ENCODE data around the gene CAMK1.

- TF ChIP-seq POLR2AphosphoS5 (IDR thresholded peaks at IDR 0.05) (no peak), CTCF (IDR thresholded peaks at IDR 0.05) (no peak), POLR2A (IDR thresholded peaks at IDR 0.05) (no peak)
Observed at GRCh38 chr3:9806688-9807589, 37.2 kb upstream of the CAMK1 start.
